Left ventricle myocardium superior (tissue), 1 donor: ENCODE results near the gene B4GAT1. TPM values are rescaled to one million over a fixed set of nuclear protein-coding genes. Genes with fewer than 3 reads are reported as not detected.
A peak's percentile ranks its signal among the peaks of the same experiment; 100 is the strongest.
"Not testable (repeated sequence)": the region's sequence is repeated elsewhere in the genome, so short reads cannot be mapped to it uniquely, and the experiment has no call there.

Experiments
- ATAC-seq: fragments of 200-7000 bp; cut with Tn5 transposase; one replicate; pipeline ENCODE4 v1.9.1; 2020; ENCODE audit warnings: mild to moderate bottlenecking, moderate library complexity
- DNase-seq: peaks from one replicate; pipeline ENCODE4 v3.0.0-alpha.2; 2020
- intact Hi-C: fragments of 100-400 bp; cut with micrococcal nuclease; formaldehyde crosslinking; loops from one replicate; pipeline ENCODE4 v1.11.0; 2022
- total RNA-seq: library from RNA; stranded (reverse); fragmentation: NEBNext Ultra II Directional; extraction: Animal tissue kit (Norgen Biotek cat#: 25700); gene quantifications from one replicate; pipeline ENCODE4 v1.2.1, GENCODE V29; 2021
- donor health status: DM: no; HTN: yes; CAD: no; lungs with severe emphysema.

Gene B4GAT1
- total RNA-seq, 1 donor from 2014 or later, result 55.1 TPM

DNA sequence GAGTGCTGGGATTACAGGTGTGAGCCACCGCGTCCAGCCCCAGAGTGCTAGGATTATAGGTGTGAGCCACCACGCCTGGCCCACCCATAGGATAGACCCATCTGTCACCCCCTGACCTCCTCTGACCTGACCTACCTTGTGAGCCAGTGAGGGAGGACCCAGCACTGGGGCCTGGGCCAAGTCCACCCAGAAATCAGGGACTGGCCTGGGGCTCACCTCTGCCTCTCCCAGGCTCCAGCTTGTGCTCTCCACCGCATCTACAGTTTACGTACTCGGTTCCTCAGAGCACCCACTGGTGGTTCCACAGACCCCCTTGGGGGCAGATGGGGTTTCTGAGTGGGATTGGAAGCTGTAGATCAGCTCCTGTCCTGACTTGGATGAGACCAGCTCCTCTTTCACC, 17.7 kb upstream of the B4GAT1 start:
- no peak for DNase-seq
- ATAC-seq, result no peak
- intact Hi-C loops, result no loop called here

GRCh38 chr11:66363805-66364535, 16.5 kb upstream of the B4GAT1 start:
- intact Hi-C loops, result no loop called here
- peak; percentile 22 for ATAC-seq
- DNase-seq, result peak; percentile 63

DNA sequence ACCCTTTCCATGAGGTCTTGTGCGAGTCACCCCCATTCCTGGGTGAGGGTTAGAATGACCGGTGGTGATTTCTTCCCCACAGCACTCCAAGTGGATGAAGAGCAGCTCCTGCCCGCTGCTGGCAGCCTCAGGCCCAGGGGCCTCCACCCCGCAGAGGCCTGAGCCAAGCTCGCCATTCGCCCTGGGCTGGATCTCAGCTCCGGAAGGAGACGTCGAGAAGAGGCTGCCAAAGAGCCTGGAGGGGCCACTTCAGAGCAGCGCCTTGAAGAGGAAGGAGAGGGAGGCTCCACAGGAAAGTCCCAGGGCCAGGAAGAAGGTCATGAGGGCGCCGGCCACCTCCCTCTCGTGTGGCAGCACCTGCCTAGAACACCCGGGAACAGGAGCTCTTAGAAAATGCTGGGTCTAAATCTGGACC, 15.8 kb upstream of the B4GAT1 start:
- intact Hi-C loops, result no loop called here
- ATAC-seq (peak; percentile 25), DNase-seq (no peak)

GRCh38 chr11:66362481-66363147, 15.2 kb upstream of the B4GAT1 start:
- DNase-seq, result no peak
- no peak for ATAC-seq
- intact Hi-C loops, result no loop called here

DNA sequence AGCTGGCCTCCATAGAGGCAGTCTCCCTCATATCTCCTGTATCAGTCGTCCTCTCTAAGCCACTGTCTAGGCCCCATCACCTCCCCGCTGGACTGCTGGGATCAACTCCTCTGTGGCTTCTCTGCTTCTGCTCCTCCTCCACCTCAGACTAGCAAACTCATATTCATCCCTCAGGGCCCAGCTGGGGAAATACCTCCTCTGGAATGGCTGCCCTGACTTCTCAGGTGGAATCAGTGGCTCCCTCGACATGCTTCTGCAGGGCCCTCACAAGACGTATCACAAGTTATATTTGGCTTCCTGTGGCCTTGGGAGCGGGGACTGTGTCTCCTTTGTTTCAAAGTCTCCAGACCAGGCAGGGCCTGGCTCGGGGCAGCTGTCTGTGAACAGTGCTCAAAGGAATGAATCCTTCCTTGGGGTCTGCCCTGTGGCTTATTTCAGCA, 14.1 kb upstream of the B4GAT1 start:
- intact Hi-C loops, result no loop called here
- ATAC-seq (no peak), DNase-seq (no peak)

- ATAC-seq (no peak), DNase-seq (no peak)
- intact Hi-C loops, result no loop called here
Measured at GRCh38 chr11:66360406-66361073, 13.1 kb upstream of the B4GAT1 start.

DNA sequence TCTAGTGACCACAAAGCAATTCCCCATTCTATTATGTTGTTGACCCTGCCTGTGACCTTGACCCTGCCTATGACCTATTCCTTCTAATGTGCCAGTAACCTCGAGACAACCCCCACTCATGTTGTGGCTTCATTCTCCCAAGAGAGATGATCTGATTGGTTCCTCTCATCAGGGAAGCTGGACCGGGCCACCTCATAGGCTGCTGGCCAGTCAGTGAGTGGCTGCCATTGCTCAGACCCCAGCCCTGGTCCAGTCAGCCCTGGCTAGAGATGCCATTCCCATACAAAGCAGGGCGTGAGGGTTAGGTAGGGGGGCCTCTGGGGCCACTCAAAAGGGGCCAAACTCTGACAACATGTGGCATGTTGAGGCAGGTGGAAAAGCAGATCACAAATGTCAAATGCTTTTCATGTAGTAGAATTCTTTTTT, 12.2 kb upstream of the B4GAT1 start:
- intact Hi-C loops, result no loop called here
- DNase-seq, result no peak
- ATAC-seq, result no peak

DNA sequence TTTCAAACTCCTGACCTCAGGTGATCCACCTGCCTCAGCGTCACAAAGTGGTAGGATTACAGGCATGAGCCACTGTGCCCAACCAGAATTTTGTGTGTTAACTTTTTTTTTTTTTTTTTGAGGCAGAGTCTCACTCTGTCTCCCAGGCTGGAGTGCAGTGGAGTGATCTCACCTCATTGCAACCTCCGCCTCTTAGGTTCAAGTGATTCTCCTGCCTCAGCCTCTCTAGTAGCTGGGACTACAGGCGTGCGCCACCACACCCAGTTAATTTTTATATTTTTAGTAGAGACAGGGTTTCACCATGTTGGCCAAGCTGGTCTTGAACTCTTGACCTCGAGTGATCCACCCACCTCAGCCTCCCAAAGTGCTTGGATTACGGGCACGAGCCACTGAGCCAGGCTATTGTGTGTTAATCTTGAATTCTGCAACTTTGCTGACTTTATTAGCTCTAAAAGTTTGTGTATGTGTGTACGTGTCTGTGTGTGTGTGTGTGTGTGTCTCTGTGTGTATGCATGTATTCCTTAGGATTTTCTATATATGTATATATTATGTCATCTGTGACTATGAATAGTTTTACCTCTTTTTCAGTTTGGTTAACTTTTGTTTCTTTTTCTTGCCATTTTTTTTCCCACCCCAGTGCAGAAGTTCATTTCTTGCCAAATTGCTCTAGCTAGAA, 3.3 kb upstream of the B4GAT1 start:
- DNase-seq, intact Hi-C loops, ATAC-seq: not testable (repeated sequence)

GRCh38 chr11:66349084-66349386, 1.6 kb upstream of the B4GAT1 start:
- ATAC-seq, result no peak
- DNase-seq, result no peak
- intact Hi-C loops, result no loop called here

DNA sequence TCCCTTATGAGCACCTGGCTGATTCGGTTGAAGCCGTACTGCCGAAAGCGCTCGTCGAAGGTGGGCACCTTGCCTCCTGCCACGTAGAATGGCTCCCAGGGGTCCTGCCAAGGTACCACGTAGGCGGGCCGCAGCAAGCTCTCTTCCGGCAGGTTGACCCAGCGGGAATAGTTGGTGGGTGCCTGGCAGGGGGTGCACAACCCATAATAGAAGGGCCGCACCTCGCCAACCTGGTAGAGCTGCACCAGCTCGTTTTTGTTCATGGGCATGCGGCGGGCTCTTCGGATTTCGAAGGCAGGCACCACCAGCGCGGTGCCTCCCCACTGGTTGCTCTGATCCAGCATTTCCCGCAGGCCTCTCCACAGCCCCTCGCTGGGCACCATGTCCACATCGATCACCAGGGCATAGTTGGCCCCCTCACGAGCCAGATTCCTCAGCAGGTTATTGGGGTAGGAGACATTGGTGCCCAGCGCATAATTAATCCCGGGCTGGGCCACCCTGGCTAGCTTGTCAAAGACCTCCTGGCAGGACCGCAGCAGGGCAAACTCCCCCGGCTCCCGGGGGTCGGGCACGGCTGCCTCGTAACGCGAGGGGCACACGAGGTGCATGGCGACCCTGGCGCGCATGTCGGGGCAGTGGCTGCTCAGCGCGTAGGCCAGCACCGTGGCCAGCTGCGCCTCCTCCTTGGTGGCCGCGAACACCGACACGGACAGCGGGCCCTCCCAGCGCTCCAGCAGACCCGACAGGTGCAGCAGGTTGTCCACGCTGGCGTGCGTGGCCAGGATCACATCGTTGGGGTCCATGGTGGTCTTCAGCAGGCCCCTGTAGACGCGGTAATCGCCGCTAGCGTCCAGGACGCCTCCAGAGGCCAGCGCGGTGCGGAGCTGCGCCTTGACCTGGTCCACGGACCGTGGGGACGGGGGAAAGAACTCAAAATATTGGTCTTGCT, 679 bp downstream of the B4GAT1 start:
- ATAC-seq (peak; percentile 13), DNase-seq (peak; percentile 45)
- intact Hi-C loops, result no loop called here

DNA sequence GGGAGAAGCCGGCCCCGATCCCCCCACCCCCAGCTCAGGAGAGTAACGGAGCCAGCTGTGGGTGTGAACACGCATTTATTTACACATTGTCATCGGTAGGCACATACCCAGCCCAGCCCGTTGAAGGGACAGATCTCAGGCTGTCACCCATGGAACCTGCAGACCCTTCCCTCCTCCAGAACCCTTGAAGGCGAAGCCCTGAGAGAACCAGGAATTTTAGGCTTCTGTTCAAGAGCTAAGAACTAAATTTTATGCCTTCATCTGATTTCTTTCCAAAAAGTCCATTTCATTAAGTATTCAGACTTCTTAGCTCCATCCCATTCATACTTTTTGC, 2.1 kb downstream of the B4GAT1 start:
- no peak for DNase-seq
- no peak for ATAC-seq
- intact Hi-C loops, result no loop called here

- intact Hi-C loops, result no loop called here
- ATAC-seq (peak; percentile 86), DNase-seq (peak; percentile 99)
Measured at GRCh38 chr11:66344550-66345315, 2.7 kb downstream of the B4GAT1 start, which contains the start of gene BRMS1. Gene BRMS1 (minus strand): TSS chr11:66345104. CDS start chr11:66342234, 2,870 bp downstream.

DNA sequence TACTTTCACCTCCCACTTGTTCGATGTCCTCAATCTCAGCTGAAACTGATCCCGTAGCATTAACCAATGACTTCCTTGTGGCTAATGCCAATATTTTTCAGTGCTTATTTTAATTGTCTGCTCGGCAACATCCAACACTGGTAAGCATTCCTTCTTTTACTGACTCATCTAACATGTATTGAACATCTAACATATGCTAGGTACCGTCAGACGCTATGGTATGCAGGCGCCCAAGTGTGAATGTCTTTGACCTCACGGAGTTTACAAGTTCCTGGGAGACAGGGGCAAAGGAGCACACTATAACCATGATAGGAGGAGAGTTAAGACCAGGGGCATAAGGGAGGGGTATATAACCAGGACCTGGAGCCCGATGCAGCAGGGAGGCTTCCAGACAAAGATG, 4.3 kb downstream of the B4GAT1 start:
- DNase-seq, result peak; percentile 6
- no peak for ATAC-seq

DNA sequence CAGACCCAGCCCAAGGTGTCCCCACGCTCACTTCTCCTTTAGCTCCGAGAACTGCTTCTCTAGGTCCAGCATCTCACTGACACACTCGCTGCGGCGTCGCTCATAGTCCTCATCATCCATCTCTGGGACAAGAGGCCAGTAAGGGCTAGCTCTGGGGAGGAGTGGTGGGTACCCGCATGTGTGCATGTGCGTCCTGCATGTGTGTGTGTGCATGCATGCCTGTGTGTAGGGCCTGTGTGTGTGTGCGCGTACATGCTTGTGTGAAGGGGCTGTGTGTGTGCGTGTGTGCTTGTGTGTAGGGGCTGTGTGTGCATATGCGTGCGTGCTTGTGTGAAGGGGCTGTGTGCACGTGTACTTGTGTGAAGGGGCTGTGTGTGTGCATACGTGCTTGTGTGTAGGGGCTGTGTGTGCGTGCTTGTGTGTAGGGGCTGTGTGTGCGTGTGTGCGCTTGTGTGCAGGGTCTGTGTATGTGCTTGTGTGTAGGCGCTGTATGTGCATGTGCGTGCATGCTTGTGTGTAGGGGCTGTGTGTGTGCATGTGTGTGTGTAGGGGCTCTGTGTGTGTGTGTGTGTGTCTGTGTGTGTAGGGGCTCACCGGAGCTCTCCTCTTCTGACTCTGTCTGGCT, 5.8 kb downstream of the B4GAT1 start:
- DNase-seq (peak; percentile 6), ATAC-seq (no peak)
- intact Hi-C loops, result no loop called here

More for the DNA sequence above, 4.3 kb downstream of the B4GAT1 start:
- intact Hi-C loops, result no loop called here

GRCh38 chr11:66340596-66341501, 6.6 kb downstream of the B4GAT1 start:
- DNase-seq (no peak), ATAC-seq (no peak)
- intact Hi-C loops, result no loop called here

DNA sequence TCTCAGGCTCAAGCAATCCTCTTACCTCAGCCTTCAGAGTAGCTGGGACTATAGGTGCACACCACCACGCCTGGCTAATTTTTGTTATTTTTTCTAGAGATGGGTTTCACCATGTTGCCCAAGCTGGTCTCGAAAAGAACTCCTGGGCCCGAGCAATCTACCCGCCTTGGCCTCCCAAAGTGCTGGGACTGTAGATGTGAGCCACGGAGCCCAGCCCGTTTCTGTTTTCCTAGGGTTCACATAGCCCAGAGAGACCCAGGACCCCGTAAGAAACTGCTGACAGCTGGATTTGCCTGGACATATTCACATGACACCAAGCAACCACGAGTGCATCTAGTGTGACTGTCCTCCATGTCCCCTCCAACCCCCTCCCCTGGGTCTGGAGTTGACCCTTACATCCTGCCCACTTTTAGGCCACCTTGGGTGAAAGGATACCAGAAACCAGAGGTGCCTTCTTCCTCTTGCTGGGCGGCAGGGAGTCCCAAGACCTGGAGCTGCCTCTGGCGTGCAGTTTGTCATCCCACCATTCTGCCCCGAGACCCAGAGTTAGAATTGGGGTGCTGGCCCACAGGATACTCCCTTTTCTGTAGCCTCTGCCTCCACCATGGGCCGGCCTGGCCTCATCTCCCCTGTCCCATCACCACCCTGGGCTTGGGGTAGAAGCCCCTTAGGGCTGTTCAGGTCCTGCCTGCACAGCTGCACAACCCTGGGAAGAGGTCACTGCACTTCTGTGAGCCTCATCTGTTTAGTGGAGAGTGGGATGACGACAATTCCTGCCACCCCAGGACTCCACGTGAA, 7.5 kb downstream of the B4GAT1 start:
- intact Hi-C loops, result no loop called here
- ATAC-seq, result no peak
- peak; percentile 7 for DNase-seq
